ACC112 (cell line): ENCODE measurements around the gene TESPA1.
"Not testable (repeated sequence)": the region's sequence is repeated elsewhere in the genome, so short reads cannot be mapped to it uniquely, and the experiment has no call there.

Experiments used
- H2AFZ ChIP-seq: fragments of 200-600 bp; sonication (generic); one replicate; pipeline ENCODE4 v1.6.0; 2017; ENCODE audit warnings: antibody characterized with exemption, low read length; ENCODE audit not compliant: unreplicated experiment
- H3K27ac ChIP-seq: fragments of 200-600 bp; sonication (generic); 2 replicates; pipeline ENCODE4 v1.5.1; 2014; ENCODE audit warnings: low read depth, mild to moderate bottlenecking, antibody characterized with exemption, low read length, moderate library complexity
- H3K27me3 ChIP-seq: fragments of 200-600 bp; sonication (generic); 2 replicates; pipeline ENCODE4 v1.6.1; 2014; ENCODE audit warnings: mild to moderate bottlenecking, antibody characterized with exemption, low read length, moderate library complexity, mixed read lengths; ENCODE audit not compliant: insufficient read depth
- H3K36me3 ChIP-seq: fragments of 200-600 bp; sonication (generic); 2 replicates; pipeline ENCODE4 v1.6.1; 2016; ENCODE audit warnings: mild to moderate bottlenecking, antibody characterized with exemption, low read length, moderate library complexity, mixed read lengths; ENCODE audit not compliant: insufficient read depth
- H3K4me1 ChIP-seq: fragments of 200-600 bp; sonication (generic); one replicate; pipeline ENCODE4 v1.6.1; 2016; ENCODE audit warnings: low read length, mixed read lengths; ENCODE audit not compliant: insufficient read depth, unreplicated experiment, control insufficient read depth
- H3K4me3 ChIP-seq: fragments of 200-600 bp; sonication (generic); 2 replicates; pipeline ENCODE4 v1.5.1; 2014; ENCODE audit warnings: mild to moderate bottlenecking, low read depth, low read length
- H3K79me2 ChIP-seq: fragments of 200-600 bp; sonication (generic); one replicate; pipeline ENCODE4 v1.6.0; 2016; ENCODE audit warnings: low read length; ENCODE audit not compliant: control insufficient read depth, unreplicated experiment, insufficient read depth

Gene TESPA1

DNA sequence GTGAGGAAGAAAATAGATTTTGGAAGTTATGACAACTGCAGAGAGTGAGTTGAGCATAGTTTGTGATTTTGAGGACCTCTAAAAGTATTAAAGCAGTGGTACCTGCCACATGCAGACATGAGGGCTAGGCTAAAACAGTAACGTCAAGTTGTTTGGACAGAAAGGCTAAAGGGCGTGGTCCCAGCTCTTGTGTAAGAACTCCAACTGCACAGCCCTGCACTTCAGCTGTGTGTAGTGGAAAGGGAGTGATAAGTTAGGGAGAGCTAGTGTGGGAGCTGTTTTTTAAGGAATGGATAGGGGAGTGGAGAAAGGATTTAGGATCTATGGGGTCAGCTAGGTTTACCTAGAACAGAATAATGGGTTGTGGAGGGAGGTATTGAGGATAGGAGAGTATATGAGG, 39.5 kb downstream of the TESPA1 start:
- H3K4me1 ChIP-seq, result no peaks in the 10 kb centered on the region
- no peaks in the 10 kb centered on the region for H3K36me3 ChIP-seq

GRCh38 chr12:54943292-54943691, 41.3 kb downstream of the TESPA1 start:
- H3K27me3 ChIP-seq, H2AFZ ChIP-seq, H3K4me3 ChIP-seq, H3K36me3 ChIP-seq, H3K4me1 ChIP-seq, H3K79me2 ChIP-seq, H3K27ac ChIP-seq: not testable (repeated sequence)

More for the DNA sequence above, 39.5 kb downstream of the TESPA1 start:
- no peak overlapping the region for H3K4me3 ChIP-seq
- no peaks in the 10 kb centered on the region for H3K27me3 ChIP-seq
- H3K27ac ChIP-seq, result no peak overlapping the region
- H2AFZ ChIP-seq, result no peak overlapping the region
- no peaks in the 10 kb centered on the region for H3K79me2 ChIP-seq

DNA sequence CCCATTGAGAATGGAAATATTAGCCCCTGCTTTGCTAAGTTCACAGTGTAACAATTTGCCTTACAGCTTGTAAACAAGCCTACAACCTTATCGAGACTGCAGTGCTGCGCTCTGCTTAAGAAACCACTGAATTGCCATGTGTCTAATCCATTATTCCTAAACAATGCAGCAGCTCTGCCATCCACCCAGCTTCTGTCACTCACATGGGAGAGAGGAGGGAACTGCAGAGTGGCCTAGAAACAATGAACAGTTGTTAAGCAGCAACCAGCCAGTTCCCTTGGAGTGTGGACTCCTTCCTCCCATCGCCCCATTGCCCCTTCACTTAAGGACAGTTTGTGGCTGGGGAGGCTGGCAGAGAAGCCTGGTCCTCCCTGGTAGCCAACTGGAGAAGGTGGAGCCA, 42.9 kb downstream of the TESPA1 start:
- no peaks in the 10 kb centered on the region for H3K36me3 ChIP-seq

GRCh38 chr12:54940727-54941315, 43.7 kb downstream of the TESPA1 start:
- Histone ChIP-seq H3K36me3 (no peaks in the 10 kb centered on the region), H3K27ac (no peak overlapping the region), H2AFZ (no peak overlapping the region), H3K27me3 (no peaks in the 10 kb centered on the region), H3K4me3 (no peak overlapping the region), H3K4me1 (peaks cover 7% of the 10 kb centered on the region), H3K79me2 (no peaks in the 10 kb centered on the region)

More for the DNA sequence above, 42.9 kb downstream of the TESPA1 start:
- no peaks in the 10 kb centered on the region for H3K79me2 ChIP-seq
- no peaks in the 10 kb centered on the region for H3K27me3 ChIP-seq
- H2AFZ ChIP-seq, result no peak overlapping the region
- H3K27ac ChIP-seq, result no peak overlapping the region
- peaks cover 3% of the 10 kb centered on the region for H3K4me1 ChIP-seq
- H3K4me3 ChIP-seq, result no peak overlapping the region

- no peaks in the 10 kb centered on the region for H3K79me2 ChIP-seq
- no peak overlapping the region for H3K4me3 ChIP-seq
- H2AFZ ChIP-seq, result no peak overlapping the region
- peaks cover 30% of the 10 kb centered on the region for H3K4me1 ChIP-seq
- no peaks in the 10 kb centered on the region for H3K36me3 ChIP-seq
- H3K27ac ChIP-seq, result no peak overlapping the region
- H3K27me3 ChIP-seq, result no peaks in the 10 kb centered on the region
Measured at GRCh38 chr12:54937929-54938328, 46.6 kb downstream of the TESPA1 start.

DNA sequence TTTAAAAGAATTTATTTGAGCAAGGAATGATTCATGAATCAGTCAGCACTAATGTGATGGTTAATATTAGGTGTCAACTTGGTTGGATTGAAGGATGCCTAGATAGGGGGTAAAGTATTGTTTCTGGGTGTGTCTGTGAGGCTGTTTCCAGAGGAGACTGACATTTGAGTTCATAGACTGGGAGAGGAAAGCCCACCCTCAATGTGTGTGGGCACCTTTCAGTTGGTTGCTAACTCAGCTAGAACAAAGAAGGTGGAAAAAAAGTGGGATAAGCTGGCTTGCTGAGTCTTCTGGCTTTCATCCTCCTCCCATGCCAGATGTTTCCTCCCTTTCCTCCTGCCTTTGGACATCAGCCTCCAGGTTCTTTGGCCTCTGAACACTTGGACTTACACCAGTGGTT, 47.2 kb downstream of the TESPA1 start:
- H2AFZ ChIP-seq, result no peak overlapping the region
- H3K36me3 ChIP-seq, result no peaks in the 10 kb centered on the region
- H3K4me3 ChIP-seq, result no peak overlapping the region
- H3K27ac ChIP-seq, result no peak overlapping the region
- H3K27me3 ChIP-seq, result no peaks in the 10 kb centered on the region
- peaks cover 33% of the 10 kb centered on the region for H3K4me1 ChIP-seq
- H3K79me2 ChIP-seq, result no peaks in the 10 kb centered on the region

DNA sequence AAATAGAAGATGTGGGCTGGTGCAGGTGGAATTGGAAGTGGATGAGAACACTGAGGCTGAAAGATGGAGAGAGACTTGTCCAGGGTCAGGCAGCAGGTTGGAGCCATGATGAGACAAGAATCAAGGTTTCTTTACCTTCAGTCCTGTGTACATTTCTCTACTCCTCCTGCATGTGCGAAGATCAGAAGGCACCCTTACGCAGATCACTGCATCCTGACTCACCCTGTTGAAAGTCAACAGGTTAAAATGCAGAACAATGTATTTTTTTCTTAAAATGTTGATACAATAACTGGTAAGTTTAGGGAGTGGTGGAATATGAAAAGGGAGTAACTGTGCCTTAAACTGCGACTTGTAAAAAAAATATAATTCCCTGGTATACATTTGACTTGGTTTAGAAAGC, 47.8 kb downstream of the TESPA1 start:
- H3K4me3 ChIP-seq, result no peak overlapping the region
- H3K4me1 ChIP-seq, result peaks cover 33% of the 10 kb centered on the region
- H3K27me3 ChIP-seq, result no peaks in the 10 kb centered on the region
- no peaks in the 10 kb centered on the region for H3K36me3 ChIP-seq
- H2AFZ ChIP-seq, result no peak overlapping the region
- no peaks in the 10 kb centered on the region for H3K79me2 ChIP-seq
- H3K27ac ChIP-seq, result no peak overlapping the region

- H3K4me1 ChIP-seq, result peaks cover 33% of the 10 kb centered on the region
- peak overlapping the region; percentile 55 for H2AFZ ChIP-seq
- H3K79me2 ChIP-seq, result no peaks in the 10 kb centered on the region
- H3K4me3 ChIP-seq, result no peak overlapping the region
- H3K36me3 ChIP-seq, result no peaks in the 10 kb centered on the region
- H3K27me3 ChIP-seq, result no peaks in the 10 kb centered on the region
- peak overlapping the region; percentile 78 for H3K27ac ChIP-seq
Measured at GRCh38 chr12:54935235-54935951, 49.2 kb downstream of the TESPA1 start.

DNA sequence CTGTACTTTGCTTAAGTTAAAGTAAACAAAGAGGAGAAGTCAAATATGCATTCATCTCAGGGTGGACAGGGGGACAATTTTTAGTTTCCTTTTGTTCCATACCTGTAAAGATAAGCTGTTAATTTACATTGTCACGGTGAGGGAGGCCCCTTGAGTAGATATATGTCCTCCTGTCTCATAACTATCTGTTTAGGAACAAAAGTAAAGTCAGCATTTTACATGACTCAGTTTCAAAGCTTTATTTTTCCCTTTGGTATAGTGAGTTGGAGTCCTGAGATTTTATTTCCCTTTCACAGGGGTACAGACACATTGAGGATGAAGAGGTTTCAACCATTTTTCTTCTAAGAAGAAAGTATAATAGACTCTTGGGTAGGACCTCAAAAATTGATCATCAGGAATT, 50.1 kb downstream of the TESPA1 start:
- no peaks in the 10 kb centered on the region for H3K36me3 ChIP-seq
- peaks cover 33% of the 10 kb centered on the region for H3K4me1 ChIP-seq
- no peaks in the 10 kb centered on the region for H3K27me3 ChIP-seq
- H3K27ac ChIP-seq, result peak overlapping the region; percentile 78
- no peak overlapping the region for H2AFZ ChIP-seq
- no peaks in the 10 kb centered on the region for H3K79me2 ChIP-seq
- no peak overlapping the region for H3K4me3 ChIP-seq

DNA sequence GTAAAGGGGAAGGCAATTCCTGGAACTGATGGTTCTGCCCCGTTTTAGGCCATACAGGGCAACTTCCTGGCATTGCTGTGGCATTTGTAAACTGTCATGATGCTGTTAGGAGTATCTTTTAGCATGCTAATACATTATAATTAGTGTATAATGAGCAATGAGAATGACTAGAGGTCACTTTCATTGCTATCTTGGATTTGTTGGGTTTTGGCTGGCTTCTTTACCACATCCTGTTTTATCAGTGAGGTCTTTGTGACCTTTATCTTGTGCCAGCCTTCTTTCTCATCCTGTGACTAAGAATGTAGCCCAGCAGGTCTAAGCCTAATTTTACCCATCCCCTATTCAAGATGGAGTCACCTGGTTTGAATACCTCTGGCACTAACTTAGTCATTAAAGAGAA, 51.2 kb downstream of the TESPA1 start:
- peaks cover 33% of the 10 kb centered on the region for H3K4me1 ChIP-seq
- no peaks in the 10 kb centered on the region for H3K79me2 ChIP-seq
- H2AFZ ChIP-seq, result peak overlapping the region; percentile 41
- H3K27me3 ChIP-seq, result peaks cover 4% of the 10 kb centered on the region; the same call in 1 of the 2 replicates
- H3K27ac ChIP-seq, result peak overlapping the region; percentile 78
- no peaks in the 10 kb centered on the region for H3K36me3 ChIP-seq
- H3K4me3 ChIP-seq, result no peak overlapping the region

GRCh38 chr12:54932691-54933090, 51.9 kb downstream of the TESPA1 start:
- H3K79me2 ChIP-seq, result no peaks in the 10 kb centered on the region
- H3K4me1 ChIP-seq, result peaks cover 33% of the 10 kb centered on the region
- peaks cover 4% of the 10 kb centered on the region; the same call in 1 of the 2 replicates for H3K27me3 ChIP-seq
- no peak overlapping the region for H2AFZ ChIP-seq
- H3K4me3 ChIP-seq, result no peak overlapping the region
- peak overlapping the region; percentile 78 for H3K27ac ChIP-seq
- H3K36me3 ChIP-seq, result no peaks in the 10 kb centered on the region
